Measurements from ENCODE around the gene ZNF608. TPM values are rescaled to one million over a fixed set of nuclear protein-coding genes. Genes with fewer than 3 reads are reported as not detected.

The ZNF608 gene
- total and polyA plus RNA-seq, 2 donors (not counting 3 experiments of a cell fraction or from before 2014, with no cell fraction given), result 16.2 to 33.6 TPM

GRCh38 chr5:124696898-124697297 is 49.5 kb downstream of the ZNF608 start:
- H3K4me1 ChIP-seq (ENCODE audit: control insufficient read depth, extremely low read depth, insufficient read depth, low read length), result no peaks in the 10 kb centered on the region
- H3K9ac ChIP-seq (replicated peaks; ENCODE audit: extremely low read depth, insufficient read depth, low read length), result no peak overlapping the region
- DNase-seq (ENCODE audit: low read depth, low spot score) (no peak), FAIRE-seq (no peak)
- TF ChIP-seq POLR2AphosphoS5 (IDR thresholded peaks at IDR 0.05; ENCODE audit: insufficient read depth, low read depth, low read length), result no peak
- no peak for TF ChIP-seq POLR2A (IDR thresholded peaks at IDR 0.05; ENCODE audit: low read depth, low read length)
- TF ChIP-seq CTCF (IDR thresholded peaks at IDR 0.05; ENCODE audit: extremely low read depth in 1 of 2, insufficient read depth in 1 of 2, low read depth in 1 of 2, low read length in 2 of 2), result no peak
- TF ChIP-seq MYC (IDR thresholded peaks at IDR 0.05; ENCODE audit: low read depth, low read length), result no peak
- TF ChIP-seq JUN (IDR thresholded peaks at IDR 0.05; ENCODE audit: borderline replicate concordance, insufficient read depth, insufficient read length, low read depth), result no peak
- TF ChIP-seq GATA2 (IDR thresholded peaks at IDR 0.05; ENCODE audit: insufficient read depth, insufficient read length, low read depth, low read length), result no peak
- TF ChIP-seq FOS (IDR thresholded peaks at IDR 0.05; ENCODE audit: borderline replicate concordance, insufficient read depth, low read length), result no peak
- no peak for TF ChIP-seq MAX (IDR thresholded peaks at IDR 0.05; ENCODE audit: insufficient read depth, insufficient read length)
- no peak for TF ChIP-seq EZH2 (IDR thresholded peaks at IDR 0.05; ENCODE audit: borderline replicate concordance, low read depth, low read length, severe bottlenecking)
- no TSS peak for BruUV-seq (replicated peaks)
- H3K27ac ChIP-seq (ENCODE audit: insufficient read depth, low read depth, low read length), result no peak overlapping the region
- H3K9me1 ChIP-seq (replicated peaks; ENCODE audit: control insufficient read depth, extremely low read depth, insufficient read depth, low read length), result no peaks in the 10 kb centered on the region
- no peaks in the 10 kb centered on the region for H3K9me3 ChIP-seq (replicated peaks; ENCODE audit: control insufficient read depth, insufficient read depth, low read length)
- intact Hi-C loops (cut with micrococcal nuclease) (no loop called here), dilution Hi-C loops (cut with MboI; ENCODE audit: extremely low pct_ligation_motif_present, low sequenced_read_pairs) (no loop called here)
- H4K20me1 ChIP-seq (replicated peaks; ENCODE audit: control insufficient read depth, extremely low read depth, insufficient read depth, low read length), result peaks cover 2% of the 10 kb centered on the region
- CTCF ChIA-PET, result no interaction called here
- no peak overlapping the region for H2AFZ ChIP-seq (ENCODE audit: low read depth, low read length)
- peaks cover 0 to 2% of the 10 kb centered on the region in 2 experiments for H3K36me3 ChIP-seq (ENCODE audit: control insufficient read depth in 2 of 2, extremely low read depth in 1 of 2, insufficient read depth in 2 of 2, low read length in 2 of 2)
- peaks cover 4% of the 10 kb centered on the region for H3K79me2 ChIP-seq (ENCODE audit: control insufficient read depth, insufficient read depth, low read length)
- H3K27me3 ChIP-seq (ENCODE audit: control insufficient read depth in 2 of 2, insufficient read depth in 2 of 2, low read length in 2 of 2), result no peaks in the 10 kb centered on the region
- no peak overlapping the region for H3K4me2 ChIP-seq (ENCODE audit: insufficient read depth, low read length)
- H3K4me3 ChIP-seq (replicated peaks in 1 of 3; ENCODE audit: insufficient read depth in 1 of 3, low read depth in 1 of 3, low read length in 3 of 3), result no peak overlapping the region
- POLR2A ChIA-PET, result no interaction called here
